Kidney epithelial cell (primary cell): ENCODE results near the gene ZNF445. TPM values are rescaled to one million over a fixed set of nuclear protein-coding genes. Genes with fewer than 3 reads are reported as not detected.
"Not testable (repeated sequence)": the region's sequence is repeated elsewhere in the genome, so short reads cannot be mapped to it uniquely, and the experiment has no call there.

ENCODE experiments used
- DNase-seq: peaks from one replicate; pipeline ENCODE4 v3.0.0-alpha.2; 2010; ENCODE audit warnings: low read depth
- H3K27me3 ChIP-seq: 2 replicates; pipeline ENCODE4 v1.6.0; 2011; ENCODE audit warnings: low read length; ENCODE audit not compliant: control insufficient read depth, insufficient read depth
- H3K36me3 ChIP-seq: 2 replicates; pipeline ENCODE4 v1.5.1; 2011; ENCODE audit warnings: low read length; ENCODE audit not compliant: control insufficient read depth, insufficient read depth
- H3K4me3 ChIP-seq: 2 replicates; pipeline ENCODE4 v1.5.1; 2011; ENCODE audit warnings: low read depth, mild to moderate bottlenecking, control low read depth, low read length
- CTCF ChIP-seq: IDR thresholded peaks from 2 replicates; pipeline ENCODE4 v1.5.1; 2011; ENCODE audit warnings: mild to moderate bottlenecking, moderate library complexity, low read length, control low read depth, inconsistent platforms; ENCODE audit not compliant: insufficient read depth, poor library complexity, severe bottlenecking
- total RNA-seq: library from RNA; depleted of rRNA; stranded (reverse); fragments of >200 nt; gene quantifications from 2 replicates; pipeline ENCODE4 v1.2.3, GENCODE V29; 2015

ZNF445 gene
- total RNA-seq, 1 donor from 2014 or later = 6.3 TPM

- Histone ChIP-seq H3K36me3 (no peaks in the 10 kb centered on the region), H3K4me3 (no peak overlapping the region), H3K27me3 (no peaks in the 10 kb centered on the region)
- TF ChIP-seq CTCF = no peak
- no peak for DNase-seq
Measured at GRCh38 chr3:44504566-44504965, 27.1 kb upstream of the ZNF445 start.

- not testable (repeated sequence) for H3K4me3 ChIP-seq, H3K27me3 ChIP-seq, DNase-seq, H3K36me3 ChIP-seq
Measured at GRCh38 chr3:44503178-44503577, 25.7 kb upstream of the ZNF445 start.

- Histone ChIP-seq H3K27me3 (no peaks in the 10 kb centered on the region), H3K36me3 (no peaks in the 10 kb centered on the region), H3K4me3 (no peak overlapping the region)
- no peak for DNase-seq
- no peak for TF ChIP-seq CTCF
Measured at GRCh38 chr3:44501971-44502370, 24.5 kb upstream of the ZNF445 start.

- not testable (repeated sequence) for H3K4me3 ChIP-seq, H3K36me3 ChIP-seq, DNase-seq
Measured at GRCh38 chr3:44499899-44500168, 22.4 kb upstream of the ZNF445 start.

GRCh38 chr3:44499149-44499898, 21.9 kb upstream of the ZNF445 start:
- Histone ChIP-seq H3K4me3 (no peak overlapping the region), H3K36me3 (no peaks in the 10 kb centered on the region), H3K27me3 (no peaks in the 10 kb centered on the region)
- no peak for DNase-seq
- TF ChIP-seq CTCF = no peak

More at GRCh38 chr3:44499899-44500168, 22.4 kb upstream of the ZNF445 start:
- H3K27me3 ChIP-seq = not testable (repeated sequence)

GRCh38 chr3:44495636-44496415, 18.4 kb upstream of the ZNF445 start:
- no peak for TF ChIP-seq CTCF
- no peak for DNase-seq
- Histone ChIP-seq H3K36me3 (no peaks in the 10 kb centered on the region), H3K4me3 (no peak overlapping the region), H3K27me3 (no peaks in the 10 kb centered on the region)

- TF ChIP-seq CTCF = no peak
- Histone ChIP-seq H3K4me3 (no peak overlapping the region), H3K36me3 (no peaks in the 10 kb centered on the region), H3K27me3 (no peaks in the 10 kb centered on the region)
- DNase-seq = no peak
Measured at GRCh38 chr3:44492496-44492895, 15.0 kb upstream of the ZNF445 start.
